GM12878 (cell line): ENCODE data around the gene MS4A1. TPM values are rescaled to one million over a fixed set of nuclear protein-coding genes. Genes with fewer than 3 reads are reported as not detected.

Experiments
- ASH2L ChIP-seq: fragments of 300-600, 200-600 bp; sonication (generic); IDR thresholded peaks from 2 replicates; pipeline ENCODE4 v1.6.1; 2017; ENCODE audit warnings: low read depth, mild to moderate bottlenecking, borderline replicate concordance
- BRCA1 ChIP-seq: IDR thresholded peaks from 2 replicates; pipeline ENCODE4 v1.6.1; 2011; ENCODE audit warnings: low read depth, low read length, improper control_type of control experiment
- CHD1 ChIP-seq: IDR thresholded peaks from 2 replicates; pipeline ENCODE4 v1.6.1; 2012; ENCODE audit warnings: low read depth, low read length, improper control_type of control experiment
- CHD4 ChIP-seq: fragments of 200-600 bp; sonication (generic); IDR thresholded peaks from 2 replicates; pipeline ENCODE4 v1.6.1; 2016; ENCODE audit warnings: mild to moderate bottlenecking
- CREM ChIP-seq: IDR thresholded peaks from 2 replicates; pipeline ENCODE4 v1.6.1; 2014; ENCODE audit warnings: antibody characterized with exemption, low read depth
- E2F4 ChIP-seq: IDR thresholded peaks from 2 replicates; pipeline ENCODE4 v1.6.1; 2012; ENCODE audit warnings: low read depth, low read length, improper control_type of control experiment
- ELK1 ChIP-seq: IDR thresholded peaks from 2 replicates; pipeline ENCODE4 v1.6.1; 2012; ENCODE audit warnings: low read depth, low read length, improper control_type of control experiment
- FOS ChIP-seq: IDR thresholded peaks from 3 replicates; pipeline ENCODE4 v1.6.1; 2011; ENCODE audit warnings: borderline replicate concordance; ENCODE audit not compliant: insufficient read length; ENCODE audit errors: extremely low read depth
- FOXM1 ChIP-seq: IDR thresholded peaks from 2 replicates; pipeline ENCODE4 v1.6.1; 2012; ENCODE audit warnings: low read depth, mild to moderate bottlenecking, inconsistent platforms, low read length, moderate library complexity
- IRF4 ChIP-seq: IDR thresholded peaks from 2 replicates; pipeline ENCODE4 v1.6.1; 2011; ENCODE audit warnings: low read depth, low read length
- MEF2B ChIP-seq: fragments of 450-650 bp; IDR thresholded peaks from 2 replicates; pipeline ENCODE4 v1.6.1; 2018; ENCODE audit warnings: mild to moderate bottlenecking, moderate library complexity; ENCODE audit not compliant: partially characterized antibody, poor library complexity, severe bottlenecking
- POLR2AphosphoS5 ChIP-seq: IDR thresholded peaks from 2 replicates; pipeline ENCODE4 v1.6.1; 2011; ENCODE audit warnings: mild to moderate bottlenecking, low read length, inconsistent platforms
- PRDM15 ChIP-seq: fragments of 450-650 bp; formaldehyde crosslinking; IDR thresholded peaks from 2 replicates; pipeline ENCODE4 v1.4.0; 2020; ENCODE audit warnings: mild to moderate bottlenecking, moderate library complexity
- SMAD5 ChIP-seq: IDR thresholded peaks from 2 replicates; pipeline ENCODE4 v1.6.1; 2016; ENCODE audit warnings: antibody characterized with exemption, low read depth
- SMARCA5 ChIP-seq: fragments of 450-650 bp; IDR thresholded peaks from 2 replicates; pipeline ENCODE4 v1.6.1; 2017; ENCODE audit warnings: mild to moderate bottlenecking
- SREBF1 ChIP-seq: IDR thresholded peaks from 2 replicates; pipeline ENCODE4 v1.6.1; 2012; ENCODE audit warnings: mild to moderate bottlenecking, low read length
- SREBF2 ChIP-seq: IDR thresholded peaks from 2 replicates; pipeline ENCODE4 v1.6.1; 2012; ENCODE audit warnings: mild to moderate bottlenecking, low read length
- TCF12 ChIP-seq: IDR thresholded peaks from 2 replicates; pipeline ENCODE4 v1.6.1; 2011; ENCODE audit warnings: low read depth, mild to moderate bottlenecking, low read length
- TCF3 ChIP-seq: IDR thresholded peaks from 2 replicates; pipeline ENCODE4 v1.6.1; 2012; ENCODE audit warnings: low read depth, mild to moderate bottlenecking, low read length, borderline replicate concordance; ENCODE audit not compliant: insufficient read depth
- ZBED1 ChIP-seq: IDR thresholded peaks from 2 replicates; pipeline ENCODE4 v1.6.1; 2016; ENCODE audit warnings: borderline replicate concordance
- ZBTB33 ChIP-seq: fragments of 450-650 bp; IDR thresholded peaks from 2 replicates; pipeline ENCODE4 v1.6.1; 2017; ENCODE audit warnings: mild to moderate bottlenecking
- ZSCAN29 ChIP-seq: fragments of 450-650 bp; IDR thresholded peaks from 2 replicates; pipeline ENCODE4 v1.6.1; 2017; ENCODE audit warnings: mild to moderate bottlenecking, moderate library complexity
- polyA plus RNA-seq, 11 experiments: library from polyadenylated mRNA; depleted of rRNA in 4 of 11; unstranded in 6 of 11; stranded (reverse) in 5 of 11; fragments of >200 nt; fragmentation: Nextera tagmentation in 4 of 11; fragmentation: Illumina TruSeq in 1 of 11; extraction: Ambion mirVana in 4 of 11; extraction: Trizol in 1 of 11; gene quantifications; 1 replicate in 1 of 11; 2 replicates in 10 of 11; pipeline versions ENCODE4 v1.2.1 to v1.2.3, GENCODE V29; 2011 to 2016; ENCODE audit warnings: inconsistent platforms in 2 of 11, missing spikeins in 2 of 11, low read depth in 1 of 11
- total RNA-seq, 4 experiments: library from RNA; depleted of rRNA in 3 of 4; stranded (reverse); fragments of >200 nt in 3 of 4; fragmentation: Illumina TruSeq in 1 of 4; extraction: Trizol in 1 of 4; gene quantifications; 2 replicates each; pipeline versions ENCODE4 v1.2.1 to v1.2.3, GENCODE V29; 2013 to 2021

MS4A1 gene
- total and polyA plus RNA-seq, 10 of the 15 experiments (the other 5 are each of a cell fraction or from before 2014, with no cell fraction given) = 329 to 2,106 (median 687) TPM

GRCh38 chr11:60455531-60456042 is at the start of gene MS4A1 (continued):
- peak; percentile 66; the same call in 1 of the 2 replicates for TF ChIP-seq ZSCAN29
- no peak for TF ChIP-seq E2F4
- no peak for TF ChIP-seq SREBF2
- TF ChIP-seq MEF2B = peak; percentile 100
- TF ChIP-seq ELK1 = no peak
- TF ChIP-seq POLR2AphosphoS5 = peak; percentile 99
- peak; percentile 6; the same call in 1 of the 2 replicates for TF ChIP-seq CHD1
- TF ChIP-seq SREBF1 = no peak; the same call in 1 of the 2 replicates
- TF ChIP-seq IRF4 = peak; percentile 92
- peak; percentile 82 for TF ChIP-seq CREM
- TF ChIP-seq FOS = no peak
- peak; percentile 47; the same call in 1 of the 2 replicates for TF ChIP-seq ZBED1
- no peak for TF ChIP-seq ASH2L
- TF ChIP-seq BRCA1 = no peak
- TF ChIP-seq FOXM1 = peak; percentile 97
- TF ChIP-seq CHD4 = no peak
- TF ChIP-seq ZBTB33 = peak; percentile 69; the same call in 1 of the 2 replicates
- 0 out of 2 replicates have a peak, but pooled peaks have one; percentile 49 for TF ChIP-seq TCF3
- no peak for TF ChIP-seq PRDM15 (CRISPR knock-in tag)
- no peak; the same call in 1 of the 2 replicates for TF ChIP-seq SMARCA5
- TF ChIP-seq TCF12 = peak; percentile 96
- TF ChIP-seq SMAD5 = peak; percentile 89
